GM18861 (cell line): ENCODE results near the gene QPRT.
"Not testable (repeated sequence)": the region's sequence is repeated elsewhere in the genome, so short reads cannot be mapped to it uniquely, and the experiment has no call there.

Experiments used
- ATAC-seq: cut with Tn5 transposase; IDR thresholded peaks from one replicate; pipeline ENCODE4 v1.9.1; 2021; ENCODE audit not compliant: unreplicated experiment

QPRT gene

DNA sequence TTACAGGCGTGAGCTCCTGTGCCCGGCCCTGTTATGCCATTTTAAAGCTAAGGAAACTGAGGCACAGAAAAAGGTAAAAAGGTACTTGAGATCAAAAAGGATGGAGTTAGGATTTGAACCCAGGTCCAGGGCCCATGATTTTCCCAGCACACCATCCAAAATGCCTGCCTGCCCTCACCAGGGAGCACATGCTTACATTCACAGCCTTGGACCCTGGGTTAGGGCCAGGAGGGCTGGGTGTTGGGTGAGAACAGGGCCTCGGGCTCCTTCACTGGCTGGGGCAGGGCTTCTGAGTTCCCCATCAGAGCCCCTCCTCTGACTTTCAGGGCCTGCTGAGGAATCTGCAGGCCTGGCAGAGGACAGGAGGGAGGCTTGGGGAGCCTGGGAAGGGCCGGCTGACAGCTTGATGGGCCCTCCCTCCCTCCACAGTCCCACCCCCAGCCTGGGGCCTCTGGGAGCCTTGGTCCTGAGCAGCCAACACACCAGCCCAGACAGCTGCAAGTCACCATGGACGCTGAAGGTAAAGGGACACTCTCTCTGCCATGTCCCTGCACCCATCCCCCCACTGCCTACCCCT, at the start of gene QPRT:
Gene QPRT (plus strand): TSS at position 490 of the 577 bp plus-strand sequence. CDS start 18 bp downstream, at position 508.
- no peak for ATAC-seq

- not testable (repeated sequence) for ATAC-seq
Observed at GRCh38 chr16:29629318-29629717, 49.7 kb upstream of the QPRT start.

- not testable (repeated sequence) for ATAC-seq
Observed at GRCh38 chr16:29631658-29632057, 47.3 kb upstream of the QPRT start.

- not testable (repeated sequence) for ATAC-seq
Observed at GRCh38 chr16:29635902-29636301, 43.1 kb upstream of the QPRT start.

GRCh38 chr16:29636368-29636767, 42.6 kb upstream of the QPRT start:
- not testable (repeated sequence) for ATAC-seq

DNA sequence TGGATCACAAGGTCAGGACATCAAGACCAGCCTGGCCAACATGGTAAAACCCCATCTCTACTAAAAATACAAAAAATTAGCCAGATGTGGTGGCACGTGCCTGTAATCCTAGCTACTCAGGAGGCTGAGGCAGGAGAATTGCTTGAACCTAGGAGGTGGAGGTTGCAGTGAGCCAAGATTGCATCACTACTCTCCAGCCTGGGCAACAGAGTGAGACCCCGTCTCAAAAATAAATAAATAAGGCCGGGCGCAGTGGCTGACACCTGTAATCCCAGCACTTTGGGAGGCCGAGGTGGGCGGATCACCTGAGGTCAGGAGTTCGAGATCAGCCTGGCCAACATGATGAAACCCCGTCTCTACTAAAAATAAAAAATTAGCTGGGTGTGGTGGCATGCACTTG, 40.2 kb upstream of the QPRT start:
- not testable (repeated sequence) for ATAC-seq

- no peak for ATAC-seq
Observed at GRCh38 chr16:29641561-29641960, 37.4 kb upstream of the QPRT start.

DNA sequence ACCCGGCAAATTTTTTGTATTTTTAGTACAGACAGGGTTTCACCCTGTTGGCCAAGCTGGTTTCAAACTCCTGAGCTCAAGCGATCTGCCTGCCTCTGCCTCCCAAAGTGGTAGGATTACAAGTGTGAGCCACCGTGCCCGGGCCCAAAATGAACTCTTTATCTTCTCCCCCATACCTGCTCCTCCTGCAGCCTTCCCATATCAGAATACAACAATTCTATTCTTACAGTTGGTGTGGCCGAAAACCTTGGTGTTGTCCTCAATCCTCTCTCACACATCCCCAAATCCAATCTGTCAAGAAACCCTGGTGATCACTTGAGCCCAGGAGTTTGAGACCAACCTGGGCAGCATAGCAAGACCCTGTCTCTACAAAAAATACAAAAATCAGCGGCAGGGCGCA, 35.4 kb upstream of the QPRT start:
- ATAC-seq = no peak

- ATAC-seq = peak; percentile 45
Observed at GRCh38 chr16:29644338-29644857, 34.6 kb upstream of the QPRT start.

DNA sequence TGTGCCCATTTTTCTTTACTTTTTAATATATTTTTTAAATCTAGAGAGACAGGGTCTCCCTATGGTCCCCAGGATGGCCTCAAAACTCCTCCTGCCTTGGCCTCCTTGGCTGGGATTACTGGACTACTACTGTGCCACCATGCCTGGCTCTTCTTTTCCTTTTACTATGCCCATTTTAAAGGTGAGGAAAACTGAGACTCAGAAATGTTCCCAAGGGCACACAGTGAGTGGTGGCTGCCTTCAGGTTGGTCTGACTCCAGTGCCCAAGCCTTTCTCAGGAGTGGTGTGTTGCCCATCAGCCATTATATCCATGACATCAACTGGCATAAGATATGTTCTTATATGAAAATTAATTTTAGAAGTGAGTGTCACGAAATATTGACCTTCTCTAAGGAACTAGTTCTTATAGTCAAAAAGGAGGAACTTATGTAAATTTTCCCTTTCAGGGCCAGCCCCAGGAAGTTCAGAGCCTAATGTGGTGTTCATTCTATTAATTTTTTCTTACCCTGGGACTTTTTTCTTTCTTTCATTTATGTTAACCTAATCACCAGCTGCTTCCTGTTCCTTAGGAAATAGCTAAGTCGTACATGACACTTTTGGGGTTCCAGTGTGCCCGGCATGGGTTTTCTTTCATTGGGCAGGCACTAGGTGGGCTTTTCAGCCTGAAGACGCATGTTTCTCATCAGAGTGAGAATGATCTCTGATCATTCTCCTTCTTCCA, 33.8 kb upstream of the QPRT start:
- peak; percentile 33 for ATAC-seq

DNA sequence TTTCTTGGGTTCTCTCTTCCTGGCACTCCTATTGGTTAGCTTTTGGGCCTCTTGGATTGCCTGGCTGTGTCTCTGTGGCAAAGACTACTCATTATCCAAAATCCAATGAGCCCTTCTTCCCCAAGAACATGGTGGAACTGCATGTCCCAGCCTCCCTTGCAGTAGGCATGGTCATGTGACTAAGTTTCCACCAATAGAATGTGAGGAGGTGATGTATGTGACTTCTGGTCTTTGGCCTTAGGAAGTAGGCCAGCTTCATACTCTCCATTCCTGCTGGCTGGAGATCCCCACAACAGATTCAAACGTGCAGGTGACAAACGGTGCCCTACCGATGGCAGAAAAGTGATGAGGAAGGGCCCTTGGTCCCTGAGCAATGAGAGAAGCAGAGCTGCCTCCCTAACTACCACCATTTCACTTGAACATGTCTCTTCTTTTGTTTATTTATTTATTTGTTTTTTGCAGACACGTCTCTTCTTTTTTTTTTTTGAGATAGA, 33.2 kb upstream of the QPRT start:
- ATAC-seq = peak; percentile 44

DNA sequence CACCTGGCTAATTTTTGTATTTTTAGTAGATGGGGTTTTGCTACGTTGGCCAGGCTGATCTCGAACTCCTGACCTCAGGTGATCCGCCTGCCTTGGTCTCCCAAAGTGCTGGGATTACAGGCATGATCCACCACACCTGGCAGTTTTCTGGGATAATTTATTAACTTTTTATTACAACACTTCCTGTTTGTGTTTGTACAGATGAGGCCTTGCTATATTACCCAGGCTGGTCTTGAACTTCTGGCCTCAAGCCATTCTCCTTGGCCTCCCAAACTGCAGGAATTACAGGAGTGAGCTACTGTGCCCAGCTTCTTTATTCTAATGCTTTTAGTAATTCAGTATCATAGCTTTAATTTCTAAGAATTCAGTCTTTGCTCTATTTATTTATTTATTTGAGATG, 32.0 kb upstream of the QPRT start:
- ATAC-seq = no peak

DNA sequence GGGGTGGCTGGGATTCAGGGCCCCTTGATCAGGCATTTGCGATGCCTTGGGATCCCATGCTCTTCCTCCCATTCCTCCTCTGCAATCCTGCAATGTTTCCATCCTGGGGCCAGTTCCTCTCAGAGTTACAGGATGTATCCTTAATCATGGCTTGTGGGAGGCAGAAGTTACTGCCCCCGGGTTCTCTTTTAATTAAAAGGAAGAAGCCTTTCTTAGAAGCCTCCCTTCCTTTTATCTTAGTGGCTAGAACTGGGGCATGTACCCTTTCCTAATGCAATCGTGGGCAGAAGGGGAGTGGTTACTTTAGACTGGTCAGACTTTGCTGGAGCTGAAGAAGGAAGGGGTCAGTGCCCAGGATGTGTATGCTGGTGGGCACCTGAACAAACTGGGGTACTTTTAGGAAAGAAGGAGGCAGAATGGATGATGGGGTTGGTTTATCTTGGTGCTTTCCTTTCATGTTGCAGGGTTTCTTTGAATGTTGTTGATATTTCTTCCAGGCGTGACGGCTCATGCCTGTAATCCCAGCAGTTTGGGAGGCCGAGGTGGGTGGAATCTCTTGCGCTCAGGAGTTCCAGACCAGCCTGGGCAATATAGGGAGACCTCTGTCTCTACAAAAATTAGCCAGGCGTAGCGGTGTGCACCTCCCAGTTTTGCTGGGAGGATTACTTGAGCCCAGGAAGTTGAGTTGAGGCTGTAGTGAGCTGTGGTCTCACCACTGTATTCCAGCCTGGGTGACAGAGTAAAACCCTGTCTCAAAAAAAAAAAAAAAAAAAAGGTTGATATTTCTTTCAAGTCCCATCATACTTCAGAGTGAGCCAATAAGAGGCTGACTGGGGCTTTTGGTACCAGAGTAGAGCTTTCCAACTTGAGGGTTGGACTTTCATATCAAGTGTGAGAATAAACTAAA, 29.1 kb upstream of the QPRT start:
- ATAC-seq = no peak

DNA sequence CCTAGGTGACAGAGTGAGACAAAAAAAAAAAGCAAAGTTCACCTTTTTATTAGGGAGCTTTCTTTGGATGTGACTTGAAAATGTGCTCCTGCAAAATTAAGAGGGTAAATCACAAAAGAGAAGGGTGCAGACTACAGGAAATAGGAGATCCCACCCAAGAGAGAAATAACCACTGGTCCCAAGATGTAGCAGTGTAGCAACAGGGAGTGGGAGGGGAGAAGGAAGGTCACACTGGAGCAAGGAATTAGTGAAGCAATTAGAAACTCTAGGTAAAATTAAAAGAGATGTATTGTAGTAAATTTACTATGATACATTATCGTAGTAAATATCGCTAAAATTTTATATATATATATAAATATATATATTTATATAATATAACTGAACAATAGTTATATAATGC, 28.2 kb upstream of the QPRT start:
- no peak for ATAC-seq

DNA sequence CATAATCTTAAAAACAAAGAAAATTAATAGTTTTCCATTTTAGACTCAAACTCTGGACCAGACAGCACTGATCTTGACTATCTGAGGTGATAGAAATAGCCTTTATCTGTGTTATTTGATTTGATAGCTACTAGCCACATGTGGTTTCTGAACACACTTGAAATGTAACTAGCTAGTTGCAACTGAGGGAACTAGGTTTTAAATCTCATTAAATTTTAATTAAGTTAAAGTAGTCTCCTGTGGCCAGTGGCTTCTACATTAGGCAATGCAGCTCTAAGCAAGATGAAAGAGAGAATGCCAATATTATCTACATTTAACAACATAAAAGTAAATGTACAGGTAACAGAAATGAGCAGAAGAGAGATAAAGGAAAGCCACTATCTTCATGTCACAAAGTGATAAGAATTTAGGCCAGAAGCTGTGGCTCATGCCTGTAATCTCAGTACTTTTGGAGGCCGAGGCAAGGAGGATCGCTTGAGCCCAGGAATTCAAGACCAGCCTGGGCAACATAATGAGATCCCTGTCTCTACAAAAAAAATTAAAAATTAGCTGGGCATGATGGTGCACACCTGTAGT, 27.1 kb upstream of the QPRT start:
- no peak for ATAC-seq

DNA sequence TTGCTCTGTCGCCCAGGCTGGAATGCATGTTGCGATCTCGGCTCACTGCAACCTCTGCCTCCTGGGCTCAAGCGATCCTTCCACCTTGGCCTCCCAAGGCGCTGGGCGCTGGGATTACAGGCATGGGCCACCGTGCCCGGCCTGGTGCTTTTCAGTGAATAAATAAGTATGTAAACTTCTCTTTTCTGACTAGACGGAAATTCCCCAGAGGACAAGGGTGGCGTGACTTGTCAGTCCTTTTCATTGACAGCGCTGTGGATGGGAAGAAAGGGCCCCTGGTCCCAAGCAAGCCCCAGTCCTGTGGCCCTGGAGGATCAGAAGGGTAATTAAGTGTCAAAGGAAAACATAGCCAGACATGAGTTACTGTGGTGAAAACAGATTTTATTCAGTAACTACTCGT, 25.5 kb upstream of the QPRT start:
- ATAC-seq = no peak

GRCh38 chr16:29653890-29654289, 25.1 kb upstream of the QPRT start:
- ATAC-seq = not testable (repeated sequence)

- ATAC-seq = no peak
Observed at GRCh38 chr16:29656688-29657523, 22.1 kb upstream of the QPRT start.

GRCh38 chr16:29658705-29659104, 20.3 kb upstream of the QPRT start:
- no peak for ATAC-seq
